HepG2 (cell line): Measurements from ENCODE around the gene PLVAP. TPM values are rescaled to one million over a fixed set of nuclear protein-coding genes. Genes with fewer than 3 reads are reported as not detected.
A peak's percentile ranks its signal among the peaks of the same experiment; 100 is the strongest.

Experiments used
- AFF4 ChIP-seq: sonication (generic); formaldehyde crosslinking; IDR thresholded peaks from 2 replicates; pipeline ENCODE4 v1.4.0; 2020; ENCODE audit warnings: missing genetic modification reagents
- ARHGAP35 ChIP-seq: sonication (generic); formaldehyde crosslinking; IDR thresholded peaks from 2 replicates; pipeline ENCODE4 v1.9.0; 2022; ENCODE audit warnings: mild to moderate bottlenecking, inconsistent platforms, moderate library complexity, missing genetic modification reagents, borderline replicate concordance
- DPF2 ChIP-seq: sonication (generic); formaldehyde crosslinking; IDR thresholded peaks from 2 replicates; pipeline ENCODE4 v1.4.0; 2020; ENCODE audit warnings: mild to moderate bottlenecking, low read depth, missing genetic modification reagents, borderline replicate concordance
- DRAP1 ChIP-seq: IDR thresholded peaks from 2 replicates; pipeline ENCODE4 v1.6.1; 2016; ENCODE audit warnings: missing genetic modification reagents, missing compliant biosample characterization
- ERF ChIP-seq: IDR thresholded peaks from 2 replicates; pipeline ENCODE4 v1.6.1; 2018; ENCODE audit warnings: missing biosample characterization, missing genetic modification reagents
- FOXA3 ChIP-seq: IDR thresholded peaks from 2 replicates; pipeline ENCODE4 v1.6.1; 2016; ENCODE audit warnings: missing genetic modification reagents, missing compliant biosample characterization
- FOXM1 ChIP-seq: sonication (generic); formaldehyde crosslinking; IDR thresholded peaks from 2 replicates; pipeline ENCODE4 v1.5.0; 2020; ENCODE audit warnings: missing genetic modification reagents
- KDM5A ChIP-seq: fragments of 200-600 bp; sonication (generic); IDR thresholded peaks from 2 replicates; pipeline ENCODE4 v1.7.0; 2018; ENCODE audit warnings: antibody characterized with exemption, mild to moderate bottlenecking, low read length, borderline replicate concordance
- MLXIP ChIP-seq: sonication (generic); formaldehyde crosslinking; IDR thresholded peaks from 2 replicates; pipeline ENCODE4 v1.9.0; 2021; ENCODE audit warnings: missing genetic modification reagents, borderline replicate concordance
- NR2F6 ChIP-seq, 2 experiments: IDR thresholded peaks; 2 replicates each; pipeline ENCODE4 v1.6.1; 2016; ENCODE audit warnings: antibody characterized with exemption in 1 of 2, mild to moderate bottlenecking in 1 of 2
- PHF20 ChIP-seq: sonication (generic); formaldehyde crosslinking; IDR thresholded peaks from 2 replicates; pipeline ENCODE4 v1.5.0; 2020; ENCODE audit warnings: mild to moderate bottlenecking, missing genetic modification reagents
- RFX1 ChIP-seq: fragments of 450-650 bp; IDR thresholded peaks from 2 replicates; pipeline ENCODE4 v1.6.1; 2017
- SRSF9 ChIP-seq: fragments of 200-400 bp; formaldehyde crosslinking; IDR thresholded peaks from 2 replicates; pipeline ENCODE4 v1.6.1; 2018; ENCODE audit warnings: borderline replicate concordance, mild to moderate bottlenecking, low read depth, low read length; ENCODE audit not compliant: insufficient read depth, poor library complexity, severe bottlenecking
- ZFAT ChIP-seq: sonication (generic); formaldehyde crosslinking; conservative IDR thresholded peaks from 2 replicates; pipeline ENCODE4 v1.8.1; 2023; ENCODE audit warnings: missing genetic modification reagents, inconsistent platforms
- ZGPAT ChIP-seq: IDR thresholded peaks from 2 replicates; pipeline ENCODE4 v1.6.1; 2016; ENCODE audit warnings: mild to moderate bottlenecking
- ZNF281 ChIP-seq: sonication (generic); formaldehyde crosslinking; IDR thresholded peaks from 2 replicates; pipeline ENCODE4 v1.4.0; 2020; ENCODE audit warnings: missing genetic modification reagents, borderline replicate concordance
- ZNF354B ChIP-seq: sonication (generic); formaldehyde crosslinking; IDR thresholded peaks from 2 replicates; pipeline ENCODE4 v1.8.0; 2022; ENCODE audit warnings: mild to moderate bottlenecking, missing genetic modification reagents
- polyA plus RNA-seq, 8 experiments: library from polyadenylated mRNA; depleted of rRNA in 3 of 8; stranded (reverse) in 7 of 8; unstranded in 1 of 8; fragments of >200 nt; fragmentation: Illumina TruSeq in 4 of 8; extraction: Trizol in 4 of 8; gene quantifications; 2 replicates each; pipeline versions ENCODE4 v1.2.1 to v1.2.3, GENCODE V29; 2011 to 2016; ENCODE audit warnings: low read depth in 4 of 8, missing spikeins in 1 of 8, mixed read lengths in 1 of 8; ENCODE audit not compliant: insufficient read depth in 1 of 8
- total RNA-seq, 5 experiments: library from RNA; depleted of rRNA; stranded (reverse); fragments of >200 nt; fragmentation: Illumina TruSeq; extraction: Trizol; gene quantifications; 2 replicates each; pipeline ENCODE4 v1.2.3, GENCODE V29; 2016; ENCODE audit warnings: low read depth in 1 of 5

The PLVAP gene
- total and polyA plus RNA-seq, 2 of the 13 experiments (the other 11 are each of a cell fraction or from before 2014, with no cell fraction given): 0.26 TPM; not detected in 1

GRCh38 chr19:17419621-17420474 lies 42.7 kb upstream of the PLVAP start, which contains the start of gene MVB12A (continued):
- TF ChIP-seq AFF4 (CRISPR knock-in tag) (no peak), ZGPAT (CRISPR knock-in tag) (peak; percentile 77), ERF (peak; percentile 85), DRAP1 (peak; percentile 37; the same call in 1 of the 2 replicates), SRSF9 (no peak), KDM5A (peak; percentile 57; the same call in 1 of the 2 replicates), NR2F6 (IDR thresholded peaks at IDR 0.05) (no peak), NR2F6 (CRISPR knock-in tag; IDR thresholded peaks at IDR 0.05) (peak; percentile 36; the same call in 1 of the 2 replicates), ARHGAP35 (CRISPR knock-in tag) (peak; percentile 30; the same call in 1 of the 2 replicates), FOXA3 (peak; percentile 36), MLXIP (CRISPR knock-in tag) (no peak), ZFAT (CRISPR knock-in tag) (no peak), ZNF354B (no peak), DPF2 (CRISPR knock-in tag) (no peak), PHF20 (CRISPR knock-in tag) (peak; percentile 76), RFX1 (peak; percentile 67), FOXM1 (CRISPR knock-in tag) (no peak), ZNF281 (CRISPR knock-in tag) (no peak)
